ENCODE results near the gene CNOT9.

DNA sequence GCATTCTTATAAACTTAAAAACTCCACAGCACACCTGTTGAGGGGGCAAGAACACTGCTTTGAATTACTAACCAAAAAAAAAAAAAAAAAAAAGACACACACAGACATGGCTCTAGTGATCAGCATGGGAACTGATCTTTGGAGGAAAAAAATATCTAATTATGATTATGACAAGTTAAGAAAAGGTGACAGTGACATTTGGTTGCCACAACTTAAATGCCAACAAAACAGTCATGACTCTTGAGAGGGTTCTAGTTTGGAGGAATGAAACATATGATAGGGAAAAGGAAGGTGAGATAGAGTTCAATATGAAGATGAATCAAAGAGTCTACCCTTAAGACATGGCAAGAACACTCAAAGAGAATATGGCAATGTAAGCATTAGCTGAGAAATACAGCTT, 21.1 kb upstream of the CNOT9 start:
- no peak for TF ChIP-seq YY1 (IDR thresholded peaks at IDR 0.05; ENCODE audit: low read depth)
- no peak for TF ChIP-seq TAF1 (IDR thresholded peaks at IDR 0.05; ENCODE audit: low read depth)
- TF ChIP-seq FOXM1 (IDR thresholded peaks at IDR 0.05; ENCODE audit: borderline replicate concordance, low read depth): no peak
- TF ChIP-seq, protein P1, sequence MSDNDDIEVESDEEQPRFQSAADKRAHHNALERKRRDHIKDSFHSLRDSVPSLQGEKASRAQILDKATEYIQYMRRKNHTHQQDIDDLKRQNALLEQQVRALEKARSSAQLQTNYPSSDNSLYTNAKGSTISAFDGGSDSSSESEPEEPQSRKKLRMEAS (IDR thresholded peaks at IDR 0.05): no peak
- TF ChIP-seq EGR1 (IDR thresholded peaks at IDR 0.05): no peak
- no peak for TF ChIP-seq EP300 (IDR thresholded peaks at IDR 0.05; ENCODE audit: borderline replicate concordance)

Data from Ishikawa (cell line).